ENCODE data around the gene CT47C1.
"Not testable (repeated sequence)": the region's sequence is repeated elsewhere in the genome, so short reads cannot be mapped to it uniquely, and the experiment has no call there.

The CT47C1 gene

GRCh38 chrX:119072744-119073143 lies at the start of gene CT47C1:
Gene CT47C1, plus strand, starts transcription at chrX:119072993. Its CDS starts 233 bp downstream, at chrX:119073226.
- no peak for DNase-seq (ENCODE audit: low spot score)

- DNase-seq (ENCODE audit: low spot score), result no peak
Measured at GRCh38 chrX:119025900-119026299, 46.9 kb upstream of the CT47C1 start.

- DNase-seq (ENCODE audit: low spot score), result not testable (repeated sequence)
Measured at GRCh38 chrX:119026344-119026743, 46.4 kb upstream of the CT47C1 start.

- DNase-seq (ENCODE audit: low spot score), result not testable (repeated sequence)
Measured at GRCh38 chrX:119027960-119028732, 44.6 kb upstream of the CT47C1 start.

- DNase-seq (ENCODE audit: low spot score), result no peak
Measured at GRCh38 chrX:119028733-119029330, 44.0 kb upstream of the CT47C1 start.

GRCh38 chrX:119029656-119030055 lies 43.1 kb upstream of the CT47C1 start:
- DNase-seq (ENCODE audit: low spot score), result not testable (repeated sequence)

- no peak for DNase-seq (ENCODE audit: low spot score)
Measured at GRCh38 chrX:119030990-119031389, 41.8 kb upstream of the CT47C1 start.

- no peak for DNase-seq (ENCODE audit: low spot score)
Measured at GRCh38 chrX:119036107-119037029, 36.4 kb upstream of the CT47C1 start.

GRCh38 chrX:119040432-119040831 lies 32.4 kb upstream of the CT47C1 start:
- no peak for DNase-seq (ENCODE audit: low spot score)

GRCh38 chrX:119041175-119041574 lies 31.6 kb upstream of the CT47C1 start:
- DNase-seq (ENCODE audit: low spot score), result no peak

- no peak for DNase-seq (ENCODE audit: low spot score)
Measured at GRCh38 chrX:119042040-119042439, 30.8 kb upstream of the CT47C1 start.

GRCh38 chrX:119042996-119043395 lies 29.8 kb upstream of the CT47C1 start:
- no peak for DNase-seq (ENCODE audit: low spot score)

GRCh38 chrX:119045884-119046283 lies 26.9 kb upstream of the CT47C1 start:
- DNase-seq (ENCODE audit: low spot score), result no peak

GRCh38 chrX:119055687-119056086 lies 17.1 kb upstream of the CT47C1 start:
- DNase-seq (ENCODE audit: low spot score), result no peak

- DNase-seq (ENCODE audit: low spot score), result no peak
Measured at GRCh38 chrX:119062750-119063374, 9.9 kb upstream of the CT47C1 start.

- no peak for DNase-seq (ENCODE audit: low spot score)
Measured at GRCh38 chrX:119063428-119063827, 9.4 kb upstream of the CT47C1 start.

GRCh38 chrX:119067023-119067739 lies 5.6 kb upstream of the CT47C1 start:
- peak; percentile 5 for DNase-seq (ENCODE audit: low spot score)

- DNase-seq (ENCODE audit: low spot score), result no peak
Measured at GRCh38 chrX:119069128-119069527, 3.7 kb upstream of the CT47C1 start.

GRCh38 chrX:119069762-119070161 lies 3.0 kb upstream of the CT47C1 start:
- DNase-seq (ENCODE audit: low spot score), result no peak

GRCh38 chrX:119071381-119071780 lies 1.4 kb upstream of the CT47C1 start:
- DNase-seq (ENCODE audit: low spot score), result no peak

GRCh38 chrX:119073200-119073905 lies 560 bp downstream of the CT47C1 start:
- no peak for DNase-seq (ENCODE audit: low spot score)

Data from CD4-positive, alpha-beta T cell treated with Interleukin-2 at 100 ng/mL for 4 hours (primary cell).